IPS-18a (cell line): ENCODE data around the gene SOX3.

ENCODE experiments used
- H3K27ac ChIP-seq: one replicate; pipeline ENCODE4 v1.5.1; 2013; ENCODE audit warnings: low read length
- H3K27me3 ChIP-seq: one replicate; pipeline ENCODE4 v1.6.1; 2013; ENCODE audit warnings: mild to moderate bottlenecking, low read length; ENCODE audit not compliant: control insufficient read depth, insufficient read depth
- H3K36me3 ChIP-seq: one replicate; pipeline ENCODE4 v1.6.1; 2013; ENCODE audit warnings: low read depth, low read length; ENCODE audit not compliant: control insufficient read depth
- H3K4me1 ChIP-seq: one replicate; pipeline ENCODE4 v1.6.1; 2013; ENCODE audit warnings: low read depth, low read length; ENCODE audit not compliant: control insufficient read depth
- H3K4me3 ChIP-seq: one replicate; pipeline ENCODE4 v1.5.1; 2013; ENCODE audit warnings: low read length
- H3K9ac ChIP-seq: one replicate; pipeline ENCODE4 v1.6.1; 2013; ENCODE audit warnings: mild to moderate bottlenecking, low read length, moderate library complexity
- H3K9me3 ChIP-seq: one replicate; pipeline ENCODE4 v1.6.1; 2013; ENCODE audit warnings: low read depth, low read length; ENCODE audit not compliant: control insufficient read depth

SOX3 gene

GRCh38 chrX:140507982-140508305 lies 3.1 kb upstream of the SOX3 start:
- no peaks in the 10 kb centered on the region for H3K36me3 ChIP-seq
- no peak overlapping the region for H3K9ac ChIP-seq
- H3K9me3 ChIP-seq: peaks cover 2% of the 10 kb centered on the region
- H3K27me3 ChIP-seq: peaks cover 87% of the 10 kb centered on the region
- no peak overlapping the region for H3K27ac ChIP-seq
- peaks cover 4% of the 10 kb centered on the region for H3K4me1 ChIP-seq
- peak overlapping the region; percentile 59 for H3K4me3 ChIP-seq

GRCh38 chrX:140507223-140507981 lies 2.5 kb upstream of the SOX3 start:
- peaks cover 2% of the 10 kb centered on the region for H3K9me3 ChIP-seq
- H3K36me3 ChIP-seq: no peaks in the 10 kb centered on the region
- no peak overlapping the region for H3K9ac ChIP-seq
- peak overlapping the region; percentile 59 for H3K4me3 ChIP-seq
- H3K27ac ChIP-seq: no peak overlapping the region
- peaks cover 90% of the 10 kb centered on the region for H3K27me3 ChIP-seq
- H3K4me1 ChIP-seq: peaks cover 4% of the 10 kb centered on the region

GRCh38 chrX:140505421-140506337 lies 810 bp upstream of the SOX3 start:
- Histone ChIP-seq H3K27ac (no peak overlapping the region), H3K36me3 (no peaks in the 10 kb centered on the region), H3K4me1 (peaks cover 7% of the 10 kb centered on the region), H3K27me3 (peaks cover 85% of the 10 kb centered on the region), H3K4me3 (peak overlapping the region; percentile 59), H3K9ac (no peak overlapping the region), H3K9me3 (peaks cover 2% of the 10 kb centered on the region)

GRCh38 chrX:140503714-140504351 lies 1.0 kb downstream of the SOX3 start:
- peaks cover 2% of the 10 kb centered on the region for H3K9me3 ChIP-seq
- H3K36me3 ChIP-seq: no peaks in the 10 kb centered on the region
- peaks cover 7% of the 10 kb centered on the region for H3K4me1 ChIP-seq
- peaks cover 83% of the 10 kb centered on the region for H3K27me3 ChIP-seq
- peak overlapping the region; percentile 59 for H3K4me3 ChIP-seq
- H3K9ac ChIP-seq: no peak overlapping the region
- no peak overlapping the region for H3K27ac ChIP-seq

- no peaks in the 10 kb centered on the region for H3K9me3 ChIP-seq
- peak overlapping the region; percentile 7 for H3K9ac ChIP-seq
- H3K36me3 ChIP-seq: no peaks in the 10 kb centered on the region
- H3K4me1 ChIP-seq: peaks cover 7% of the 10 kb centered on the region
- peak overlapping the region; percentile 58 for H3K4me3 ChIP-seq
- H3K27ac ChIP-seq: no peak overlapping the region
- peaks cover 77% of the 10 kb centered on the region for H3K27me3 ChIP-seq
Measured at GRCh38 chrX:140503238-140503601, 1.6 kb downstream of the SOX3 start.

GRCh38 chrX:140502491-140503237 lies 2.2 kb downstream of the SOX3 start:
- Histone ChIP-seq H3K9ac (peak overlapping the region; percentile 7), H3K27ac (no peak overlapping the region), H3K27me3 (peaks cover 73% of the 10 kb centered on the region), H3K36me3 (no peaks in the 10 kb centered on the region), H3K4me1 (peaks cover 7% of the 10 kb centered on the region), H3K9me3 (no peaks in the 10 kb centered on the region), H3K4me3 (peak overlapping the region; percentile 58)

GRCh38 chrX:140501940-140502468 lies 2.9 kb downstream of the SOX3 start:
- Histone ChIP-seq H3K27ac (no peak overlapping the region), H3K27me3 (peaks cover 66% of the 10 kb centered on the region), H3K4me3 (peak overlapping the region; percentile 58)

GRCh38 chrX:140501321-140501720 lies 3.5 kb downstream of the SOX3 start:
- no peak overlapping the region for H3K4me3 ChIP-seq
- H3K27me3 ChIP-seq: peaks cover 59% of the 10 kb centered on the region
- H3K9me3 ChIP-seq: no peaks in the 10 kb centered on the region

More at GRCh38 chrX:140501940-140502468, 2.9 kb downstream of the SOX3 start:
- no peaks in the 10 kb centered on the region for H3K36me3 ChIP-seq
- peaks cover 7% of the 10 kb centered on the region for H3K4me1 ChIP-seq
- no peak overlapping the region for H3K9ac ChIP-seq
- H3K9me3 ChIP-seq: no peaks in the 10 kb centered on the region

GRCh38 chrX:140500441-140500840 lies 4.4 kb downstream of the SOX3 start:
- Histone ChIP-seq H3K4me1 (peaks cover 7% of the 10 kb centered on the region), H3K36me3 (no peaks in the 10 kb centered on the region), H3K9me3 (peaks cover 4% of the 10 kb centered on the region), H3K4me3 (no peak overlapping the region), H3K27ac (no peak overlapping the region), H3K9ac (no peak overlapping the region), H3K27me3 (peaks cover 51% of the 10 kb centered on the region)

More at GRCh38 chrX:140501321-140501720, 3.5 kb downstream of the SOX3 start:
- Histone ChIP-seq H3K36me3 (no peaks in the 10 kb centered on the region), H3K27ac (no peak overlapping the region), H3K4me1 (peaks cover 7% of the 10 kb centered on the region), H3K9ac (no peak overlapping the region)

GRCh38 chrX:140495739-140496138 lies 9.1 kb downstream of the SOX3 start:
- Histone ChIP-seq H3K4me3 (no peak overlapping the region), H3K36me3 (no peaks in the 10 kb centered on the region), H3K4me1 (peaks cover 3% of the 10 kb centered on the region), H3K27ac (no peak overlapping the region), H3K27me3 (peaks cover 17% of the 10 kb centered on the region), H3K9ac (no peak overlapping the region), H3K9me3 (peaks cover 9% of the 10 kb centered on the region)
